HepG2 (cell line): ENCODE results near the gene TRIM62.

Experiments
- CREB1 ChIP-seq, 2 experiments: fragments of 450-650 bp in 1 of 2; IDR thresholded peaks; 2 replicates each; pipeline ENCODE4 v1.6.1; 2016 to 2017; ENCODE audit warnings: control low read depth in 1 of 2, mild to moderate bottlenecking in 1 of 2, missing compliant biosample characterization in 1 of 2, missing genetic modification characterization in 1 of 2
- FOXA1 ChIP-seq, 2 experiments: fragments of 450-650 bp in 1 of 2; sonication (generic) in 1 of 2; formaldehyde crosslinking in 1 of 2; IDR thresholded peaks; 2 replicates each; pipeline versions ENCODE4 v1.4.0 to v1.6.1; 2016 to 2020; ENCODE audit warnings: missing genetic modification reagents in 1 of 2
- MXI1 ChIP-seq: IDR thresholded peaks from 3 replicates; pipeline ENCODE4 v1.6.1; 2012; ENCODE audit warnings: low read depth, low read length, inconsistent platforms, borderline replicate concordance
- NR3C1 ChIP-seq: sonication (generic); formaldehyde crosslinking; IDR thresholded peaks from 2 replicates; pipeline ENCODE4 v1.4.0; 2020; ENCODE audit warnings: missing genetic modification reagents
- POLR2A ChIP-seq, 2 experiments: IDR thresholded peaks; 2 replicates each; pipeline ENCODE4 v1.6.1; 2011; ENCODE audit warnings: low read depth in 2 of 2, low read length in 2 of 2, mild to moderate bottlenecking in 1 of 2, moderate library complexity in 1 of 2; ENCODE audit not compliant: insufficient read depth in 1 of 2
- SMC3 ChIP-seq: IDR thresholded peaks from 2 replicates; pipeline ENCODE4 v1.6.1; 2011; ENCODE audit warnings: low read length, improper control_type of control experiment
- ZXDC ChIP-seq: sonication (generic); formaldehyde crosslinking; IDR thresholded peaks from 2 replicates; pipeline ENCODE4 v1.5.0; 2020; ENCODE audit warnings: mild to moderate bottlenecking, missing genetic modification reagents

DNA sequence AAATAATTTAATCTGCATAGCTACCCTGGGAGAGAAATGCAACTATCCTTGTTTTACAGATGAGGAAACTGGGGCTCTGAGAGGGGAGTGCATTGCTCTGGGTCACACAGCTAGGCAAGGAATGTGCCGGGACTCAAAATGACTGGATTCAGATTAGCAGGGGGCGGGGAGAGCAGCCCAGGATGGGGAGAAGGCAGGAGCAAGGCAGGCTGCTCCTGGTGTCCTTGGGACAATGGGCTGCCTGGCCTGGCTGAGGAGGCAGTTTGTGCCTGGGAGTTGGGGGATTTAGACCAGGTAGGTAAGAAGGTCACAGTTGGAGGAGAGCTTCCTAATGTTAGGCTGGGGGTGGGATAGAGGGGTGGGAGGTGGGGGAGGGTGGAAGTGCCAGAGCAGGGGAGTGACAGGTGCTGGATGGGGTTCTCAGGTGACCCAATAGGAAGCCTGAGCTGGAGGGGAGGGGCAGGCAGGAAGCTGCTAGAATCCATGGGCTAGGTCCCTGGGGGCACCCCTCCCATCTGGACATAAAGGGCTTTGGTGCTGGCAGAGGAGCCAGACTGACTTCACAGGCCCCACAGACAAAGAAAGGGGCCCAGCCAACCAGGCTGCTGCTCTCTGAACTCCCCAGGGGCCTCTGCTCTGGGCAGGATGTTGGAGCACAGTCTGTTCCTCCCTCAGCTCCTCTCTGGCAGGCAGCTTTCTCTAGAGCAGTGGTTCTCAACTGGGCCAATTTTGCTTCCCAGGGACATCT is 29.0 kb downstream of the TRIM62 start:
- TF ChIP-seq ZXDC, result no peak
- TF ChIP-seq MXI1, result no peak
- no peak for TF ChIP-seq NR3C1 (CRISPR knock-in tag)
- no peak for TF ChIP-seq POLR2A (IDR thresholded peaks at IDR 0.05; ENCODE audit: insufficient read depth in 1 of 2, low read depth in 2 of 2, low read length in 2 of 2)
- TF ChIP-seq CREB1 (IDR thresholded peaks at IDR 0.05), result no peak
- TF ChIP-seq CREB1 (CRISPR knock-in tag; IDR thresholded peaks at IDR 0.05), result no peak
- no peak for TF ChIP-seq FOXA1 (IDR thresholded peaks at IDR 0.05)
- TF ChIP-seq FOXA1 (CRISPR knock-in tag; IDR thresholded peaks at IDR 0.05), result no peak
- TF ChIP-seq SMC3, result no peak
